PC-9 (cell line): Measurements from ENCODE around the gene UGT1A10.

Experiments used
- CTCF ChIP-seq: fragments of 200-600 bp; sonication (generic); conservative IDR thresholded peaks from 2 replicates; pipeline ENCODE4 v1.6.1; 2017; ENCODE audit warnings: mixed run types, antibody characterized with exemption, mild to moderate bottlenecking, moderate library complexity
- EZH2 ChIP-seq: fragments of 200-600 bp; sonication (generic); IDR thresholded peaks from 2 replicates; pipeline ENCODE4 v1.8.0; 2017; ENCODE audit warnings: antibody characterized with exemption, low read depth

DNA sequence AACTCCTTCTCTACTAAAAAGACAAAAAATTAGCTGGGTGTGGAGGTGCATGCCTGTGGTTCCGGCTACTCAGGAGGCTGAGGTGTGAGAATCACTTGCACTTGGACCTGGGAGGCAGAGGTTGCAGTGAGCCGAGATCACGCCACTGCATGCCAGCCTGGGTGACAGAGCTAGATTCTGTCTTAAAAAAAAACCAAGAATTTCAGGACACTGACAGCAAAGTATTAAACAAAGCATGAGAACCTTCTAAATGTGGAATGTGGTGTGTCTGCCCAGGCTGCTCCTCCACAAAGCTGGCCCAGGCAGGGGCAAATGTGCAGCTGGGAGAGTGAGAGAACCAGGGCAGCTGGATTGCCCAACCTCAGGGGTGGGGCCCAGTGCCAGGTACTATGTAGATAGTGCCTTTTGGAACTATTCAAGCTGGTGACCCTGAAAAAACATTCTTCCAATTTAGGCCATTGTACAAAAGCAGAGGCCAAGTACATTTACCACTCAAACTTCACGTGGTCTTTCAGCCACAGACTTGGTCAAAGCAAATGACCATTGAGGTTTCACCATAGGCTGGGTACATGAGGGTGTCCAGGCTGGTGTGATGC lies 69.8 kb downstream of the UGT1A10 start:
- TF ChIP-seq CTCF = no peak
- TF ChIP-seq EZH2 = no peak
